Endothelial cell of umbilical vein (primary cell): ENCODE measurements around the gene STRBP. TPM values are rescaled to one million over a fixed set of nuclear protein-coding genes. Genes with fewer than 3 reads are reported as not detected.

Source experiments
- BruUV-seq: library from RNA; stranded (reverse); fragments of 400-500 nt; replicated peaks from 2 replicates; lab custom pipeline; 2021; lab: Mats Ljungman, UMichigan
- CTCF ChIA-PET: fragments of 300-600, 350-600 bp; sonication (Branson Sonifier 250); formaldehyde crosslinking; loops from one replicate; lab custom pipeline; 2021; ENCODE audit warnings: antibody characterized with exemption, inconsistent platforms; lab: Charles Lee
- POLR2A ChIA-PET: fragments of 300-600, 350-600 bp; sonication (Branson Sonifier 250); formaldehyde crosslinking; loops from one replicate; lab custom pipeline; 2021; ENCODE audit warnings: antibody characterized with exemption, inconsistent platforms; lab: Charles Lee
- DNase-seq: peaks from one replicate; pipeline ENCODE4 v3.0.0-alpha.2; 2011; ENCODE audit warnings: low read depth, low spot score
- FAIRE-seq: peaks from 2 replicates; lab custom pipeline; 2011; peaks lifted over from hg19 to GRCh38; lab: Jason Lieb, UNC
- H2AFZ ChIP-seq: 2 replicates; pipeline ENCODE4 v1.6.0; 2012; ENCODE audit warnings: low read depth, low read length, control low read depth, inconsistent platforms
- H3K27ac ChIP-seq: 2 replicates; pipeline ENCODE4 v1.5.1; 2011; ENCODE audit warnings: low read depth, mild to moderate bottlenecking, control low read depth, low read length, moderate library complexity; ENCODE audit not compliant: insufficient read depth
- H3K27me3 ChIP-seq, 2 experiments: 2 replicates each; pipeline versions ENCODE4 v1.6.0 to v1.6.1; 2011; ENCODE audit warnings: low read length in 2 of 2, mixed read lengths in 1 of 2; ENCODE audit not compliant: control insufficient read depth in 2 of 2, insufficient read depth in 2 of 2
- H3K36me3 ChIP-seq, 2 experiments: 2 replicates in 1 of 2; 3 replicates in 1 of 2; pipeline ENCODE4 v1.5.1; 2011; ENCODE audit warnings: low read length in 2 of 2, mild to moderate bottlenecking in 1 of 2, moderate library complexity in 1 of 2; ENCODE audit not compliant: control insufficient read depth in 2 of 2, insufficient read depth in 2 of 2; ENCODE audit errors: extremely low read depth in 1 of 2
- H3K4me1 ChIP-seq: 3 replicates; pipeline ENCODE4 v1.5.1; 2011; ENCODE audit warnings: mild to moderate bottlenecking, low read length; ENCODE audit not compliant: control insufficient read depth, insufficient read depth; ENCODE audit errors: extremely low read depth
- H3K4me2 ChIP-seq: 2 replicates; pipeline ENCODE4 v1.6.1; 2011; ENCODE audit warnings: low read length, control low read depth, mixed read lengths; ENCODE audit not compliant: insufficient read depth
- H3K4me3 ChIP-seq, 3 experiments: fragments of 200-600 bp in 1 of 3; sonication (generic), shearing (Covaris generic) in 1 of 3; replicated peaks in 1 of 3; 2 replicates each; pipeline ENCODE4 v1.5.1; 2011 to 2016; ENCODE audit warnings: control low read depth in 3 of 3, low read length in 3 of 3, mild to moderate bottlenecking in 2 of 3, inconsistent platforms in 1 of 3, low read depth in 1 of 3, moderate library complexity in 1 of 3; ENCODE audit not compliant: insufficient read depth in 1 of 3
- H3K79me2 ChIP-seq: 2 replicates; pipeline ENCODE4 v1.6.0; 2012; ENCODE audit warnings: low read length, inconsistent platforms; ENCODE audit not compliant: control insufficient read depth, insufficient read depth
- H3K9ac ChIP-seq: replicated peaks from 2 replicates; pipeline ENCODE3; 2011; ENCODE audit warnings: low read length, control low read depth; ENCODE audit not compliant: insufficient read depth; ENCODE audit errors: extremely low read depth
- H3K9me1 ChIP-seq: replicated peaks from 3 replicates; pipeline ENCODE4 v1.6.0; 2011; ENCODE audit warnings: mild to moderate bottlenecking, low read length; ENCODE audit not compliant: control insufficient read depth, insufficient read depth; ENCODE audit errors: extremely low read depth
- H3K9me3 ChIP-seq: replicated peaks from 2 replicates; pipeline ENCODE4 v1.5.1; 2012; ENCODE audit warnings: low read length, inconsistent platforms; ENCODE audit not compliant: control insufficient read depth, insufficient read depth
- H4K20me1 ChIP-seq: replicated peaks from 2 replicates; pipeline ENCODE3; 2011; ENCODE audit warnings: mild to moderate bottlenecking, low read length; ENCODE audit not compliant: control insufficient read depth, insufficient read depth; ENCODE audit errors: extremely low read depth
- CTCF ChIP-seq, 2 donors: IDR thresholded peaks; 1 replicate in 1 of 2; 2 replicates in 1 of 2; pipeline ENCODE4 v1.5.1; 2011; ENCODE audit warnings: low read length in 2 of 2, mild to moderate bottlenecking in 2 of 2, moderate library complexity in 2 of 2, control low read depth in 1 of 2, inconsistent platforms in 1 of 2, low read depth in 1 of 2; ENCODE audit not compliant: insufficient read depth in 1 of 2; ENCODE audit errors: extremely low read depth in 1 of 2
- EZH2 ChIP-seq: IDR thresholded peaks from 2 replicates; pipeline ENCODE4 v1.6.1; 2012; ENCODE audit warnings: borderline replicate concordance, low read depth, mild to moderate bottlenecking, moderate library complexity, low read length, inconsistent platforms; ENCODE audit not compliant: severe bottlenecking
- FOS ChIP-seq: IDR thresholded peaks from 2 replicates; pipeline ENCODE4 v1.6.1; 2011; ENCODE audit warnings: mild to moderate bottlenecking, low read length, moderate library complexity, borderline replicate concordance; ENCODE audit not compliant: insufficient read depth
- GATA2 ChIP-seq: IDR thresholded peaks from 2 replicates; pipeline ENCODE4 v1.7.0; 2011; ENCODE audit warnings: low read depth, mild to moderate bottlenecking, moderate library complexity, mixed read lengths, low read length; ENCODE audit not compliant: insufficient read length, insufficient read depth
- JUN ChIP-seq: IDR thresholded peaks from 2 replicates; pipeline ENCODE4 v1.6.1; 2011; ENCODE audit warnings: borderline replicate concordance, low read depth; ENCODE audit not compliant: insufficient read length, insufficient read depth
- MAX ChIP-seq: IDR thresholded peaks from 2 replicates; pipeline ENCODE4 v1.6.1; 2011; ENCODE audit not compliant: insufficient read depth, insufficient read length
- MYC ChIP-seq: IDR thresholded peaks from one replicate; pipeline ENCODE4 v1.6.1; 2011; ENCODE audit warnings: mild to moderate bottlenecking, low read depth, low read length
- POLR2A ChIP-seq: IDR thresholded peaks from 2 replicates; pipeline ENCODE4 v1.6.1; 2012; ENCODE audit warnings: low read depth, mild to moderate bottlenecking, control low read depth, low read length
- POLR2AphosphoS5 ChIP-seq: IDR thresholded peaks from 2 replicates; pipeline ENCODE4 v1.6.1; 2012; ENCODE audit warnings: low read depth, mild to moderate bottlenecking, control low read depth, low read length, moderate library complexity; ENCODE audit not compliant: insufficient read depth
- dilution Hi-C: fragments of 300-500 bp; cut with MboI; formaldehyde crosslinking; loops from one replicate; pipeline ENCODE4 v1.15.0; 2019; ENCODE audit warnings: low sequenced_read_pairs; ENCODE audit not compliant: extremely low pct_ligation_motif_present
- intact Hi-C: fragments of 100-400 bp; cut with micrococcal nuclease; formaldehyde crosslinking; loops from one replicate; pipeline ENCODE4 v1.10.0; 2022
- polyA plus RNA-seq, 4 experiments: library from polyadenylated mRNA; depleted of rRNA in 3 of 4; stranded (reverse) in 3 of 4; unstranded in 1 of 4; fragments of >200 nt; gene quantifications; 2 replicates each; pipeline versions ENCODE4 v1.2.1 to v1.2.3, GENCODE V29; 2011 to 2012; ENCODE audit warnings: missing spikeins in 1 of 4
- total RNA-seq: library from RNA; stranded (reverse); gene quantifications from 2 replicates; pipeline ENCODE4 v1.2.3, GENCODE V29; 2021

The STRBP gene
- total and polyA plus RNA-seq, 2 donors (not counting 3 experiments of a cell fraction or from before 2014, with no cell fraction given): 7.7 to 15.4 TPM

GRCh38 chr9:123116036-123116435 lies 152.3 kb downstream of the STRBP start:
- peaks cover 0 to under 1% of the 10 kb centered on the region in 2 experiments for H3K36me3 ChIP-seq
- no peak overlapping the region for H3K9ac ChIP-seq
- TF ChIP-seq POLR2AphosphoS5: no peak
- TF ChIP-seq FOS: no peak
- no peak for TF ChIP-seq GATA2
- no peak for TF ChIP-seq EZH2
- no peak for TF ChIP-seq JUN
- TF ChIP-seq MYC: no peak
- no peak for TF ChIP-seq POLR2A
- no peak for TF ChIP-seq CTCF (IDR thresholded peaks at IDR 0.05; ENCODE audit: extremely low read depth in 1 of 2, insufficient read depth in 1 of 2, low read depth in 1 of 2, low read length in 2 of 2)
- TF ChIP-seq MAX: no peak
- no peak overlapping the region for H3K4me2 ChIP-seq
- no peak overlapping the region for H2AFZ ChIP-seq
- H3K9me1 ChIP-seq: no peaks in the 10 kb centered on the region
- H3K27ac ChIP-seq: no peak overlapping the region
- no TSS peak for BruUV-seq
- H3K9me3 ChIP-seq: no peaks in the 10 kb centered on the region
- ChIA-PET CTCF (interaction anchor here (0.7 to 1.3 kb wide), 2 partner anchors 8 to 13 kb away, joined by 3 read pairs; no protein-coding TSS in a partner anchor), POLR2A (no interaction called here)
- H4K20me1 ChIP-seq: no peaks in the 10 kb centered on the region
- no peak for FAIRE-seq
- no peak overlapping the region for H3K4me3 ChIP-seq
- no peak for DNase-seq
- intact Hi-C loops (no loop called here), dilution Hi-C loops (no loop called here)
- H3K27me3 ChIP-seq: no peaks in the 10 kb centered on the region
- no peaks in the 10 kb centered on the region for H3K4me1 ChIP-seq
- no peaks in the 10 kb centered on the region for H3K79me2 ChIP-seq
